Measurements from ENCODE around the gene OR2T27.
"Not testable (repeated sequence)": the region's sequence is repeated elsewhere in the genome, so short reads cannot be mapped to it uniquely, and the experiment has no call there.

OR2T27 gene

GRCh38 chr1:248686815-248687214, 31.5 kb upstream of the OR2T27 start:
- H4K20me1 ChIP-seq (ENCODE audit: control insufficient read depth, insufficient read depth, low read depth, low read length) = no peaks in the 10 kb centered on the region
- H3K4me1 ChIP-seq (ENCODE audit: control insufficient read depth, low read length) = no peaks in the 10 kb centered on the region
- H3K36me3 ChIP-seq (ENCODE audit: control insufficient read depth, low read length) = no peaks in the 10 kb centered on the region
- no peak overlapping the region for H3K4me3 ChIP-seq (ENCODE audit: low read length)
- H3K4me2 ChIP-seq (ENCODE audit: low read length) = no peak overlapping the region
- no peaks in the 10 kb centered on the region for H3K9me2 ChIP-seq (replicated peaks; ENCODE audit: control insufficient read depth, low read length)
- H3K9me3 ChIP-seq (ENCODE audit: control insufficient read depth, insufficient read depth, low read length) = no peaks in the 10 kb centered on the region
- no peaks in the 10 kb centered on the region for H3K79me2 ChIP-seq (ENCODE audit: control insufficient read depth, low read length)
- peaks cover 6% of the 10 kb centered on the region; the same call in 1 of the 2 replicates for H3K27me3 ChIP-seq (ENCODE audit: control insufficient read depth, low read length)
- no peak for TF ChIP-seq EZH2phosphoT487 (IDR thresholded peaks at IDR 0.05; ENCODE audit: borderline replicate concordance, low read length)
- TF ChIP-seq, protein P1, sequence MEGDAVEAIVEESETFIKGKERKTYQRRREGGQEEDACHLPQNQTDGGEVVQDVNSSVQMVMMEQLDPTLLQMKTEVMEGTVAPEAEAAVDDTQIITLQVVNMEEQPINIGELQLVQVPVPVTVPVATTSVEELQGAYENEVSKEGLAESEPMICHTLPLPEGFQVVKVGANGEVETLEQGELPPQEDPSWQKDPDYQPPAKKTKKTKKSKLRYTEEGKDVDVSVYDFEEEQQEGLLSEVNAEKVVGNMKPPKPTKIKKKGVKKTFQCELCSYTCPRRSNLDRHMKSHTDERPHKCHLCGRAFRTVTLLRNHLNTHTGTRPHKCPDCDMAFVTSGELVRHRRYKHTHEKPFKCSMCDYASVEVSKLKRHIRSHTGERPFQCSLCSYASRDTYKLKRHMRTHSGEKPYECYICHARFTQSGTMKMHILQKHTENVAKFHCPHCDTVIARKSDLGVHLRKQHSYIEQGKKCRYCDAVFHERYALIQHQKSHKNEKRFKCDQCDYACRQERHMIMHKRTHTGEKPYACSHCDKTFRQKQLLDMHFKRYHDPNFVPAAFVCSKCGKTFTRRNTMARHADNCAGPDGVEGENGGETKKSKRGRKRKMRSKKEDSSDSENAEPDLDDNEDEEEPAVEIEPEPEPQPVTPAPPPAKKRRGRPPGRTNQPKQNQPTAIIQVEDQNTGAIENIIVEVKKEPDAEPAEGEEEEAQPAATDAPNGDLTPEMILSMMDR (IDR thresholded peaks at IDR 0.05; ENCODE audit: low read depth, low read length, poor library complexity, severe bottlenecking) = peak; percentile 46
- no peaks in the 10 kb centered on the region for H3F3A ChIP-seq (ENCODE audit: control insufficient read depth, insufficient read depth)
- no peak overlapping the region for H3K27ac ChIP-seq (ENCODE audit: low read depth, low read length)

DNA sequence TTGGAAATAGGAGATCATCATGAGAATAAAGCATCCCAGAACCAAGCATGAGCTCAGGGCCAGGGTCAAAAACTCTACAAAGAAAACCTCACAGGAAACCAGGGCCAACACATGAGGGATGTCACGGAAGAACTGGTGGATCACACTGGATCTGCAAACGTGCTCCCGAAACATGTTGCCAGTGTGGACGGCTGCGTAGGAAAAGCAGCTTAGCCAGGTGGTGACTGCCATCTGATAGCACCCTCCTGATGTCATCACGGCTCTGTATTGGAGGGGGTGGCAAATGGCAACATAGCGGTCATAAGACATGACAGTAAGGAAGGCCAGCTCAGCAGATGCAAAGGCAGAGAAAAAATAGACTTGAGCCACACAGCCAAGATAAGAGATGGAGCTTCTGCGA, 26.3 kb upstream of the OR2T27 start:
- TF ChIP-seq, protein P1 (IDR thresholded peaks at IDR 0.05; ENCODE audit: low read depth, low read length, poor library complexity, severe bottlenecking) = no peak
- no peak for TF ChIP-seq EZH2phosphoT487 (IDR thresholded peaks at IDR 0.05; ENCODE audit: borderline replicate concordance, low read length)
- H3K4me2 ChIP-seq (ENCODE audit: low read length) = no peak overlapping the region

GRCh38 chr1:248670003-248670402, 14.7 kb upstream of the OR2T27 start:
- Histone ChIP-seq H3K9me2 (replicated peaks; ENCODE audit: control insufficient read depth, low read length) (no peaks in the 10 kb centered on the region), H4K20me1 (ENCODE audit: control insufficient read depth, insufficient read depth, low read depth, low read length) (no peaks in the 10 kb centered on the region), H3K79me2 (ENCODE audit: control insufficient read depth, low read length) (no peaks in the 10 kb centered on the region), H3F3A (ENCODE audit: control insufficient read depth, insufficient read depth) (no peaks in the 10 kb centered on the region), H3K27ac (ENCODE audit: low read depth, low read length) (no peak overlapping the region), H3K36me3 (ENCODE audit: control insufficient read depth, low read length) (no peaks in the 10 kb centered on the region), H3K4me1 (ENCODE audit: control insufficient read depth, low read length) (no peaks in the 10 kb centered on the region), H3K4me3 (ENCODE audit: low read length) (no peak overlapping the region), H3K9me3 (ENCODE audit: control insufficient read depth, insufficient read depth, low read length) (peaks cover 8% of the 10 kb centered on the region), H3K4me2 (ENCODE audit: low read length) (no peak overlapping the region), H3K27me3 (ENCODE audit: control insufficient read depth, low read length) (no peaks in the 10 kb centered on the region)
- TF ChIP-seq, protein P1 (IDR thresholded peaks at IDR 0.05; ENCODE audit: low read depth, low read length, poor library complexity, severe bottlenecking) = no peak
- TF ChIP-seq EZH2phosphoT487 (IDR thresholded peaks at IDR 0.05; ENCODE audit: borderline replicate concordance, low read length) = no peak

More for the DNA sequence above, 26.3 kb upstream of the OR2T27 start:
- Histone ChIP-seq H3K9me3 (ENCODE audit: control insufficient read depth, insufficient read depth, low read length) (no peaks in the 10 kb centered on the region), H4K20me1 (ENCODE audit: control insufficient read depth, insufficient read depth, low read depth, low read length) (no peaks in the 10 kb centered on the region), H3K27me3 (ENCODE audit: control insufficient read depth, low read length) (no peaks in the 10 kb centered on the region), H3K4me1 (ENCODE audit: control insufficient read depth, low read length) (no peaks in the 10 kb centered on the region), H3K79me2 (ENCODE audit: control insufficient read depth, low read length) (no peaks in the 10 kb centered on the region), H3F3A (ENCODE audit: control insufficient read depth, insufficient read depth) (no peaks in the 10 kb centered on the region), H3K27ac (ENCODE audit: low read depth, low read length) (no peak overlapping the region), H3K36me3 (ENCODE audit: control insufficient read depth, low read length) (no peaks in the 10 kb centered on the region), H3K9me2 (replicated peaks; ENCODE audit: control insufficient read depth, low read length) (no peaks in the 10 kb centered on the region), H3K4me3 (ENCODE audit: low read length) (no peak overlapping the region)

- not testable (repeated sequence) for H3K9me3 ChIP-seq (ENCODE audit: control insufficient read depth, insufficient read depth, low read length); H4K20me1 ChIP-seq (ENCODE audit: control insufficient read depth, insufficient read depth, low read depth, low read length); H3K4me3 ChIP-seq (ENCODE audit: low read length); H3K27me3 ChIP-seq (ENCODE audit: control insufficient read depth, low read length); H3K4me1 ChIP-seq (ENCODE audit: control insufficient read depth, low read length); H3K4me2 ChIP-seq (ENCODE audit: low read length); H3K27ac ChIP-seq (ENCODE audit: low read depth, low read length); H3K79me2 ChIP-seq (ENCODE audit: control insufficient read depth, low read length); H3F3A ChIP-seq (ENCODE audit: control insufficient read depth, insufficient read depth); H3K36me3 ChIP-seq (ENCODE audit: control insufficient read depth, low read length); H3K9me2 ChIP-seq (replicated peaks; ENCODE audit: control insufficient read depth, low read length)
These were observed 8.4 kb upstream of the OR2T27 start for GRCh38 chr1:248663453-248664328.

DNA sequence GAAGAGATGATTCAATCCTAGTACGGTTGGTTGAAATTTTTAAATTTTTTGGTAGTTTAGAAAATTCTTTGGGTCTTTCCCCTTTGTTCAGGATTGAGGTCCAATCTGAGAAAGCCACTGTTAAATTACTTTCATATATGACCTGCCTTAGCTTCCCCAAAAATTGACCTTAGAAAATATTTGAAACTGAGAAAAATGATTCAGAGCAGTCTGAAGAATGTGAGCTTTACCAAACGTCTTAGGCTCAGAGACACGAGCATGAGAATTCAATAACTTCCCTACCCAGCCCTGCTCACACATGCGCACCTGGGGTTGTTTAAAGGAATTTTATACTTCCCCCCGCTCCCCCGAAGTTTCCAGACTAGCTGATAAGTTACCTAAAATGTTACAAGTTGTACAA, 1.5 kb upstream of the OR2T27 start:
- H3K36me3 ChIP-seq (ENCODE audit: control insufficient read depth, low read length); H3K79me2 ChIP-seq (ENCODE audit: control insufficient read depth, low read length); H3F3A ChIP-seq (ENCODE audit: control insufficient read depth, insufficient read depth); H3K9me2 ChIP-seq (replicated peaks; ENCODE audit: control insufficient read depth, low read length); H4K20me1 ChIP-seq (ENCODE audit: control insufficient read depth, insufficient read depth, low read depth, low read length); H3K27me3 ChIP-seq (ENCODE audit: control insufficient read depth, low read length); H3K4me2 ChIP-seq (ENCODE audit: low read length); H3K9me3 ChIP-seq (ENCODE audit: control insufficient read depth, insufficient read depth, low read length); H3K4me1 ChIP-seq (ENCODE audit: control insufficient read depth, low read length); H3K27ac ChIP-seq (ENCODE audit: low read depth, low read length); H3K4me3 ChIP-seq (ENCODE audit: low read length): not testable (repeated sequence)
